Vagina (tissue), 2 donors: ENCODE data around the gene PLEKHG3.

ENCODE experiments used
- CTCF ChIP-seq, 3 experiments: fragments of 450-650 bp in 2 of 3; fragments of 200-600 bp in 1 of 3; sonication (generic) in 1 of 3; IDR thresholded peaks; one replicate each; pipeline ENCODE4 v1.5.1; 2017 to 2019; ENCODE audit warnings: antibody characterized with exemption in 3 of 3, mild to moderate bottlenecking in 2 of 3, moderate library complexity in 2 of 3
- POLR2A ChIP-seq, 2 donors: fragments of 450-650 bp; IDR thresholded peaks; one replicate each; pipeline ENCODE4 v1.6.1; 2017; ENCODE audit warnings: antibody characterized with exemption in 2 of 2, mild to moderate bottlenecking in 2 of 2, moderate library complexity in 2 of 2

DNA sequence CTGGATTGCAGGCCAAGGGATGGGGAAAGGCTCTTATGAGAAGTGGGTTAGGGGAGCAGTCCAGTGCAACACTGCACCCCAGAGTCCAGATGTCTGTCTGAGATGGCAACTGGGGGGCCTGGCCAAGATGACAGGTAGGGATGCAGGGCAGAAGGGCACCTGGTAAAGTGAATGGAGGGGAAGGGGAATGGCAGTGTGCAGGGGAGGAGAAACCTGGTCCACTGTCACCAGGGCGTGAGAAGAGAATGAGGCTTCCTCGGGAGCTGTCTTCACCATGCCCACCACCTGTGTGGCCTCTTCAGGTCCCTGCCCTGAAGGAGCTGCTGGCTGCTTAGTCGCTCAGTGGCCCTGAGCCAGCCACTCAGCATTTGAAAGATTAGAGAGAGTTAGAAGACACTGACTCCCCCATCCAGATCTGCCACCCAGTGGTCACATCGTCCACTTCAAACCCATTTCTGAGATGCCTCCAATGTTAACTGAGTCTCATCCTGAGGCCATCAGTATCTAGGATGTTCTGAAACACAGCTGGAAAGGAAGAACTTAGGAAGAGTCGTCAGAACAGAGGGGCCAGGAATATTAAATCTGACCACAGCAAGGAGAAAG lies 57.3 kb downstream of the PLEKHG3 start:
- TF ChIP-seq CTCF (IDR thresholded peaks at IDR 0.05) (no peak), POLR2A (IDR thresholded peaks at IDR 0.05) (no peak)
